ENCODE results near the gene FOXJ3. TPM values are rescaled to one million over a fixed set of nuclear protein-coding genes. Genes with fewer than 3 reads are reported as not detected.

The FOXJ3 gene
- total RNA-seq, 1 experiment from 2014 or later = 55.3 TPM

DNA sequence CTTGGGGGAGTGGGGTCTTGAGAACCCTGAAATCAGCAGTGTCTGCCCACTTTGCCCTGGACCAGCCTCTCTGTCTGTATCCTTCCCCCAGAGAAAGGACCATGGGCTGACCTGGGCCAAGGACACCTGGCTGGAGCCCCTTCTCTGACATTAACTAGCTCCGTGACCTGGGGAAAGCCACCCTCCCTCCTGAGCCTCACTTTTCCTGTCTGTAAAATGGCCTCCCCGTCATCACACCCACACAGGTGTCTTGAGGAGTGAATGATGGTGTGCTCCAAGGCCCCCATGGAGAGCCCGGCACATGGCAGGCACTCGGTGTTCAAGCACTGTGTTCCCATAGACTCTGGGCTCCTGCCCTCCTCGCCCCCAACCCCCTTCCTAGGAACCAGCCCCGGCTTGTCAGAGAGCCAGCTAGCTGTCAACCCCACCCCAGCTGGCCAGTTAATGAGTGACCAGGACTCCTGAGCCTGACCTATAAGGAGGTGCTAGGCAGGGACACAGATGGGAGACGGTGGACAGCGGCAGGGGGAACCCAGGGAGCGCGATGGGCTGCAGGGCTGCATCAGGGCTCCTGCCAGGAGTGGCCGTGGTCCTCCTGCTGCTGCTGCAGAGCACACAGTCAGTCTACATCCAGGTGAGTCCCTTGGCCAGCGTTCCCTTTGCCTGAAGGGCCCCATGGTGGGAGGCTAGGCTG is 182.0 kb downstream of the FOXJ3 start, which contains the start of gene GUCA2B:
Gene GUCA2B, plus strand, starts transcription at position 504 of the 694 bp plus-strand sequence. Its CDS starts 41 bp downstream, at position 545.
- DNase-seq (ENCODE audit: low read depth, low spot score) = no peak
- H3K4me3 ChIP-seq (ENCODE audit: low read depth in 2 of 2, low read length in 2 of 2) = no peak within 1 kb of the TSS
- H3K4me1 ChIP-seq (ENCODE audit: control insufficient read depth, insufficient read depth, low read length) = no peaks in the 10 kb centered on the region
- POLR2A ChIA-PET = no interaction called here
- H3K36me3 ChIP-seq (ENCODE audit: control insufficient read depth, insufficient read depth, low read length) = no peaks in the 10 kb centered on the region
- no TSS peak for BruUV-seq (replicated peaks)
- no peak for ATAC-seq
- no peaks in the 10 kb centered on the region for H3K27me3 ChIP-seq (ENCODE audit: control insufficient read depth, insufficient read depth, low read length)
- CTCF ChIA-PET = no interaction called here
- in situ Hi-C loops (cut with HindIII; ENCODE audit: low pct_unique_long_range_greater_than_20kb, low sequenced_read_pairs) = no loop called here
- intact Hi-C loops (cut with micrococcal nuclease; ENCODE audit: unreplicated experiment) = no loop called here
- H3K27ac ChIP-seq (ENCODE audit: low read length) = no peak within 1 kb of the TSS
- no peaks in the 10 kb centered on the region for H3K9me3 ChIP-seq (ENCODE audit: control insufficient read depth, insufficient read depth, low read depth, low read length)
- TF ChIP-seq, protein P1, sequence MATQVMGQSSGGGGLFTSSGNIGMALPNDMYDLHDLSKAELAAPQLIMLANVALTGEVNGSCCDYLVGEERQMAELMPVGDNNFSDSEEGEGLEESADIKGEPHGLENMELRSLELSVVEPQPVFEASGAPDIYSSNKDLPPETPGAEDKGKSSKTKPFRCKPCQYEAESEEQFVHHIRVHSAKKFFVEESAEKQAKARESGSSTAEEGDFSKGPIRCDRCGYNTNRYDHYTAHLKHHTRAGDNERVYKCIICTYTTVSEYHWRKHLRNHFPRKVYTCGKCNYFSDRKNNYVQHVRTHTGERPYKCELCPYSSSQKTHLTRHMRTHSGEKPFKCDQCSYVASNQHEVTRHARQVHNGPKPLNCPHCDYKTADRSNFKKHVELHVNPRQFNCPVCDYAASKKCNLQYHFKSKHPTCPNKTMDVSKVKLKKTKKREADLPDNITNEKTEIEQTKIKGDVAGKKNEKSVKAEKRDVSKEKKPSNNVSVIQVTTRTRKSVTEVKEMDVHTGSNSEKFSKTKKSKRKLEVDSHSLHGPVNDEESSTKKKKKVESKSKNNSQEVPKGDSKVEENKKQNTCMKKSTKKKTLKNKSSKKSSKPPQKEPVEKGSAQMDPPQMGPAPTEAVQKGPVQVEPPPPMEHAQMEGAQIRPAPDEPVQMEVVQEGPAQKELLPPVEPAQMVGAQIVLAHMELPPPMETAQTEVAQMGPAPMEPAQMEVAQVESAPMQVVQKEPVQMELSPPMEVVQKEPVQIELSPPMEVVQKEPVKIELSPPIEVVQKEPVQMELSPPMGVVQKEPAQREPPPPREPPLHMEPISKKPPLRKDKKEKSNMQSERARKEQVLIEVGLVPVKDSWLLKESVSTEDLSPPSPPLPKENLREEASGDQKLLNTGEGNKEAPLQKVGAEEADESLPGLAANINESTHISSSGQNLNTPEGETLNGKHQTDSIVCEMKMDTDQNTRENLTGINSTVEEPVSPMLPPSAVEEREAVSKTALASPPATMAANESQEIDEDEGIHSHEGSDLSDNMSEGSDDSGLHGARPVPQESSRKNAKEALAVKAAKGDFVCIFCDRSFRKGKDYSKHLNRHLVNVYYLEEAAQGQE (IDR thresholded peaks at IDR 0.05; ENCODE audit: insufficient read depth in 1 of 2, low read depth in 2 of 2, low read length in 1 of 2) = no peak
- TF ChIP-seq, protein P2, sequence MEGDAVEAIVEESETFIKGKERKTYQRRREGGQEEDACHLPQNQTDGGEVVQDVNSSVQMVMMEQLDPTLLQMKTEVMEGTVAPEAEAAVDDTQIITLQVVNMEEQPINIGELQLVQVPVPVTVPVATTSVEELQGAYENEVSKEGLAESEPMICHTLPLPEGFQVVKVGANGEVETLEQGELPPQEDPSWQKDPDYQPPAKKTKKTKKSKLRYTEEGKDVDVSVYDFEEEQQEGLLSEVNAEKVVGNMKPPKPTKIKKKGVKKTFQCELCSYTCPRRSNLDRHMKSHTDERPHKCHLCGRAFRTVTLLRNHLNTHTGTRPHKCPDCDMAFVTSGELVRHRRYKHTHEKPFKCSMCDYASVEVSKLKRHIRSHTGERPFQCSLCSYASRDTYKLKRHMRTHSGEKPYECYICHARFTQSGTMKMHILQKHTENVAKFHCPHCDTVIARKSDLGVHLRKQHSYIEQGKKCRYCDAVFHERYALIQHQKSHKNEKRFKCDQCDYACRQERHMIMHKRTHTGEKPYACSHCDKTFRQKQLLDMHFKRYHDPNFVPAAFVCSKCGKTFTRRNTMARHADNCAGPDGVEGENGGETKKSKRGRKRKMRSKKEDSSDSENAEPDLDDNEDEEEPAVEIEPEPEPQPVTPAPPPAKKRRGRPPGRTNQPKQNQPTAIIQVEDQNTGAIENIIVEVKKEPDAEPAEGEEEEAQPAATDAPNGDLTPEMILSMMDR (IDR thresholded peaks at IDR 0.05) = no peak
- TF ChIP-seq POLR2AphosphoS5 (IDR thresholded peaks at IDR 0.05; ENCODE audit: low read depth, low read length) (no peak), TCF7L2 (IDR thresholded peaks at IDR 0.05; ENCODE audit: low read depth, low read length) (no peak), SIN3A (IDR thresholded peaks at IDR 0.05; ENCODE audit: borderline replicate concordance, insufficient read depth, low read depth, low read length) (no peak)

DNA sequence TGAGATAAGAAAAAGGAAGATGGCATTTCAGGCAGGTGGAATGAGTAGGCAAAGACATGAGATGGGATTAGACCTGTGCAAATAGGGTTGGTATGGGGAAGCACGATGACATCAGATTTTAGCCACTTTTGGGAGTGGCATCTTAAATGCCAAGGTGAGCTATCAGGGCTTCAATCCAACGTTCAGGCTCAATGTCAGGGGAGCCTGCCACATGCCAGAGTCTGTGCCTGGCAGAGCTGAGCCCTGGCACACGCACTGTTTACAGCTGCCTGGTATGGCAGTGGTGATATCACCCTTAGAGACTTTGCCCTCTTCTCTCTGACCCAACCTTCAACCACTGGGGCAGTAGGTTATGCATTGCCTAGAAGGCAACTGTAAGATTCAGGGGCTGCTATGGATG is 182.9 kb downstream of the FOXJ3 start:
- Histone ChIP-seq H3K4me3 (ENCODE audit: low read depth in 2 of 2, low read length in 2 of 2) (no peak overlapping the region), H3K4me1 (ENCODE audit: control insufficient read depth, insufficient read depth, low read length) (no peaks in the 10 kb centered on the region), H3K27me3 (ENCODE audit: control insufficient read depth, insufficient read depth, low read length) (no peaks in the 10 kb centered on the region), H3K36me3 (ENCODE audit: control insufficient read depth, insufficient read depth, low read length) (no peaks in the 10 kb centered on the region), H3K27ac (ENCODE audit: low read length) (no peak overlapping the region), H3K9me3 (ENCODE audit: control insufficient read depth, insufficient read depth, low read depth, low read length) (no peaks in the 10 kb centered on the region)
- DNase-seq (ENCODE audit: low read depth, low spot score) (no peak), ATAC-seq (no peak)
- ChIA-PET CTCF (interaction anchor here (0.7 kb wide), 2 partner anchors 185 to 882 kb away, joined by 3 to 4 read pairs; no protein-coding TSS in a partner anchor), POLR2A (no interaction called here)
- TF ChIP-seq, protein P2 (IDR thresholded peaks at IDR 0.05) = no peak
- TF ChIP-seq, protein P1 (IDR thresholded peaks at IDR 0.05; ENCODE audit: insufficient read depth in 1 of 2, low read depth in 2 of 2, low read length in 1 of 2) = no peak
- no peak for TF ChIP-seq SIN3A (IDR thresholded peaks at IDR 0.05; ENCODE audit: borderline replicate concordance, insufficient read depth, low read depth, low read length)
- no peak for TF ChIP-seq POLR2AphosphoS5 (IDR thresholded peaks at IDR 0.05; ENCODE audit: low read depth, low read length)
- no peak for TF ChIP-seq TCF7L2 (IDR thresholded peaks at IDR 0.05; ENCODE audit: low read depth, low read length)
- intact Hi-C loops (cut with micrococcal nuclease; ENCODE audit: unreplicated experiment) = no loop called here
- BruUV-seq (replicated peaks) = no TSS peak
- in situ Hi-C loops (cut with HindIII; ENCODE audit: low pct_unique_long_range_greater_than_20kb, low sequenced_read_pairs) = no loop called here
